Activated naive CD4-positive, alpha-beta T cell treated with anti-CD3 and anti-CD28 coated beads, Interleukin-2, amount 50 U/mL, for 24 hours (primary cell): ENCODE results near the gene NTRK1.

Experiments used
- H3K27ac Mint-ChIP-seq: one replicate; pipeline ENCODE4 v1.8.0; 2021; ENCODE audit warnings: mild to moderate bottlenecking, mixed read lengths
- H3K27me3 Mint-ChIP-seq: one replicate; pipeline ENCODE4 v1.8.0; 2021; ENCODE audit warnings: mixed read lengths
- H3K36me3 Mint-ChIP-seq: one replicate; pipeline ENCODE4 v1.8.0; 2021; ENCODE audit warnings: mixed read lengths
- H3K4me1 Mint-ChIP-seq: one replicate; pipeline ENCODE4 v1.8.0; 2021; ENCODE audit warnings: mixed read lengths
- H3K4me3 Mint-ChIP-seq: one replicate; pipeline ENCODE4 v1.8.0; 2021; ENCODE audit warnings: mild to moderate bottlenecking, mixed read lengths
- H3K9me3 Mint-ChIP-seq: one replicate; pipeline ENCODE4 v1.8.0; 2021; ENCODE audit warnings: mixed read lengths

NTRK1 gene

GRCh38 chr1:156859523-156860112, 1.0 kb upstream of the NTRK1 start:
- Mint-ChIP-seq H3K27me3 (peaks cover 35% of the 10 kb centered on the region), H3K36me3 (no peaks in the 10 kb centered on the region), H3K9me3 (no peaks in the 10 kb centered on the region), H3K27ac (no peak overlapping the region), H3K4me1 (peaks cover 18% of the 10 kb centered on the region), H3K4me3 (peak overlapping the region; percentile 78)

GRCh38 chr1:156860113-156860627, 495 bp upstream of the NTRK1 start:
- peaks cover 39% of the 10 kb centered on the region for H3K27me3 Mint-ChIP-seq

GRCh38 chr1:156862584-156862983, 1.9 kb downstream of the NTRK1 start:
- H3K27ac Mint-ChIP-seq: no peak overlapping the region
- no peak overlapping the region for H3K4me3 Mint-ChIP-seq
- no peaks in the 10 kb centered on the region for H3K36me3 Mint-ChIP-seq
- no peaks in the 10 kb centered on the region for H3K9me3 Mint-ChIP-seq
- H3K27me3 Mint-ChIP-seq: peaks cover 47% of the 10 kb centered on the region
- peaks cover 25% of the 10 kb centered on the region for H3K4me1 Mint-ChIP-seq

More at GRCh38 chr1:156860113-156860627, 495 bp upstream of the NTRK1 start:
- no peak overlapping the region for H3K27ac Mint-ChIP-seq
- no peaks in the 10 kb centered on the region for H3K9me3 Mint-ChIP-seq
- H3K36me3 Mint-ChIP-seq: no peaks in the 10 kb centered on the region
- H3K4me3 Mint-ChIP-seq: peak overlapping the region; percentile 78
- peaks cover 18% of the 10 kb centered on the region for H3K4me1 Mint-ChIP-seq

- H3K27ac Mint-ChIP-seq: peak overlapping the region; percentile 48
- H3K27me3 Mint-ChIP-seq: peaks cover 47% of the 10 kb centered on the region
- H3K4me3 Mint-ChIP-seq: no peak overlapping the region
- H3K9me3 Mint-ChIP-seq: no peaks in the 10 kb centered on the region
- no peaks in the 10 kb centered on the region for H3K36me3 Mint-ChIP-seq
- H3K4me1 Mint-ChIP-seq: peaks cover 25% of the 10 kb centered on the region
Observed at GRCh38 chr1:156862997-156863599, 2.4 kb downstream of the NTRK1 start.

DNA sequence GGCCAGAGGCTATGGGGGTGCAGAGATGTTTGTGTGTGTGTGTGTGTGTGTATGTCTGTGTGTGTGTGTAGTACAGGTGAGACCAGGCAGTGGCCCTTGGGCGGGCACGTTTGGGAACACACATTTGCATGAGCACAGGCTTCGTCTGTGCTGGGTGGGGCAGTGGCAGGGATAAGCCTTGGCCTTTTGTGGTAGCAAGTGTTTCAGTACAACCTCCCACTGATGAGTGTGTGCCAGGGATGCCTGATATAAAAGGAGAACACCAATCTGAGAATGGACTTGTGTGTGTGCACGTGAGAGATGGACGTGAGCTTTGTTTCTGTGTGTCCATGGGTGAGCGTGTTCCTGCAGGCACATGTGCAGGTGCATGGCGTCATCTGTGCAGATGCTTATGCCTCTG, 3.0 kb downstream of the NTRK1 start:
- H3K27ac Mint-ChIP-seq: no peak overlapping the region
- H3K4me1 Mint-ChIP-seq: peaks cover 22% of the 10 kb centered on the region
- H3K27me3 Mint-ChIP-seq: peaks cover 42% of the 10 kb centered on the region
- H3K36me3 Mint-ChIP-seq: no peaks in the 10 kb centered on the region
- no peaks in the 10 kb centered on the region for H3K9me3 Mint-ChIP-seq
- H3K4me3 Mint-ChIP-seq: no peak overlapping the region

GRCh38 chr1:156864796-156865195, 4.1 kb downstream of the NTRK1 start:
- H3K27me3 Mint-ChIP-seq: peaks cover 41% of the 10 kb centered on the region
- no peak overlapping the region for H3K27ac Mint-ChIP-seq
- no peaks in the 10 kb centered on the region for H3K9me3 Mint-ChIP-seq
- no peaks in the 10 kb centered on the region for H3K36me3 Mint-ChIP-seq
- H3K4me1 Mint-ChIP-seq: peaks cover 20% of the 10 kb centered on the region
- no peak overlapping the region for H3K4me3 Mint-ChIP-seq

- no peaks in the 10 kb centered on the region for H3K36me3 Mint-ChIP-seq
- H3K4me1 Mint-ChIP-seq: peaks cover 18% of the 10 kb centered on the region
- peaks cover 40% of the 10 kb centered on the region for H3K27me3 Mint-ChIP-seq
- peak overlapping the region; percentile 33 for H3K4me3 Mint-ChIP-seq
- no peak overlapping the region for H3K27ac Mint-ChIP-seq
- no peaks in the 10 kb centered on the region for H3K9me3 Mint-ChIP-seq
Observed at GRCh38 chr1:156865258-156865657, 4.6 kb downstream of the NTRK1 start.

- peaks cover 38% of the 10 kb centered on the region for H3K27me3 Mint-ChIP-seq
- no peak overlapping the region for H3K4me3 Mint-ChIP-seq
- H3K9me3 Mint-ChIP-seq: no peaks in the 10 kb centered on the region
- peaks cover 15% of the 10 kb centered on the region for H3K4me1 Mint-ChIP-seq
- peak overlapping the region; percentile 17 for H3K27ac Mint-ChIP-seq
- no peaks in the 10 kb centered on the region for H3K36me3 Mint-ChIP-seq
Observed at GRCh38 chr1:156865865-156866248, 5.2 kb downstream of the NTRK1 start.

DNA sequence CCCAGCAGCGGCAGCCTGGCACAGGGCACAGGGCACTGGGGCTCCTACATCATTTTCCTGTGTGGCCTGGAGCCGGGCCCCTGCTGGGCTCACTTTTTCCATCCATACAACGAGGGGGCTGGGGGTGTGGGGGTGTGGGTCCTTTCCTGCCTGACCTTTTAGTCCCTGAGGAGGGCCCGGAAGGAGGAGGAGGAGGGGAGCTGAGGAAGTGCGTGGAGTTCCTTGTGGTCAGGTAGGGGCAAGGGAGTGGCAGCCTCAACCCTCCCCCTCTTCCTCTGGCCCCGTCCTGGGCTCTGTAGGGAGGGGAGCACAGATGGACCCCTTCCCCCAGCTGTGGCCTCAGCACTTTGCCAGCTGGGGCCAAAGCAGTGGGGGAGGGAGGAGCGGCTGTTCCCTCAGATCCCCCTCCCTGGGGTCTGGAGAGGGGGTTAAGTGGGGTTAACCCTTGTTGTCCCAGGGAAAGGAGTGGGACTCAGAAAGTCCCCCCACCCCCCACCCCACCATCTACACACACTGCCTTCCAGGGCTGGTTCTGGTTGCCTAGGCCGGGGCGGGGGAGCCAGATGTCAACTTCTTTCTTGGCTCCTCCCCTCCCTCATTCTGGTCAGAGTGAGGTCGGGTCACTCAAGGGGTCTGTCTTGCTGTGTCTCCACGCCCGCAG, 5.7 kb downstream of the NTRK1 start:
- H3K36me3 Mint-ChIP-seq: no peaks in the 10 kb centered on the region
- no peak overlapping the region for H3K4me3 Mint-ChIP-seq
- no peaks in the 10 kb centered on the region for H3K9me3 Mint-ChIP-seq
- peaks cover 15% of the 10 kb centered on the region for H3K4me1 Mint-ChIP-seq
- no peak overlapping the region for H3K27ac Mint-ChIP-seq
- H3K27me3 Mint-ChIP-seq: peaks cover 37% of the 10 kb centered on the region

DNA sequence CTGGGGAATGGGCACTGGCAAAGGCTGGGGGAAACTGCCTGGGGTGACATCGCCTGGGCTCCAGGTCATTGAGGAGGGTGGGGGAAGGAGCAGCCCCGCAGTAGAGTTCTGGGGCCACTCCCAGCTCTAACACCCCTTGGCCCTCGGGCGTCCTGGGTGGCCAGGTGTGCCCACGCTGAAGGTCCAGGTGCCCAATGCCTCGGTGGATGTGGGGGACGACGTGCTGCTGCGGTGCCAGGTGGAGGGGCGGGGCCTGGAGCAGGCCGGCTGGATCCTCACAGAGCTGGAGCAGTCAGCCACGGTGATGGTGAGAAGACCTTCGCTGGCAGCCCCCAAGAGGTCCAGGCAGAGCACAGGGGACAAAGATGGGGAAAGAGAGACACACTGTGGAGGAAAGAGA, 7.7 kb downstream of the NTRK1 start:
- Mint-ChIP-seq H3K36me3 (no peaks in the 10 kb centered on the region), H3K4me1 (peaks cover 7% of the 10 kb centered on the region), H3K27me3 (peaks cover 22% of the 10 kb centered on the region), H3K9me3 (no peaks in the 10 kb centered on the region), H3K27ac (no peak overlapping the region), H3K4me3 (no peak overlapping the region)

DNA sequence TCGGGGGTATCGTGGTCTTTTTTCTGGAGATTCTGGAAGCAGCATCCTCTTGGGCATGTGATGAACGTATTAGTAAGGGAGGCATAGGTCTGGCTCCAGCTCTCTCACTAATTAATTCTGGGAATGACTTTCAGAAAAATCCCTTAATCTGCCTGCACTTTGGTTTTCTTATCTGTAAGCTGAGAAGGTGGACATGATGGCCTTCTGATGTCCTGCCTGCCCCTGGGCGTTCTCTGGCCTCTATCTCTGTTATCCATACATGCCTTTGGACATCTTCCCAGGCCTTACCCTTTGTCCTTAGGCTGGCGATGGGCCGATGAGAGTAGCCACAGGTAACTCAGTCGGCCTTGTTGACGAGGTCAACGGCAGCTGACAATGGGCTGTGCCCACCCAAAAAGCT, 8.8 kb downstream of the NTRK1 start:
- H3K9me3 Mint-ChIP-seq: no peaks in the 10 kb centered on the region
- no peak overlapping the region for H3K4me3 Mint-ChIP-seq
- no peak overlapping the region for H3K27ac Mint-ChIP-seq
- peaks cover 12% of the 10 kb centered on the region for H3K27me3 Mint-ChIP-seq
- H3K36me3 Mint-ChIP-seq: no peaks in the 10 kb centered on the region
- peaks cover 7% of the 10 kb centered on the region for H3K4me1 Mint-ChIP-seq

GRCh38 chr1:156873659-156874058, 13.0 kb downstream of the NTRK1 start:
- Mint-ChIP-seq H3K36me3 (no peaks in the 10 kb centered on the region), H3K4me1 (no peaks in the 10 kb centered on the region), H3K27me3 (peaks cover 3% of the 10 kb centered on the region), H3K9me3 (no peaks in the 10 kb centered on the region), H3K4me3 (no peak overlapping the region), H3K27ac (no peak overlapping the region)

GRCh38 chr1:156874142-156874541, 13.5 kb downstream of the NTRK1 start:
- H3K27me3 Mint-ChIP-seq: peaks cover 3% of the 10 kb centered on the region
- H3K36me3 Mint-ChIP-seq: no peaks in the 10 kb centered on the region
- no peaks in the 10 kb centered on the region for H3K4me1 Mint-ChIP-seq
- H3K27ac Mint-ChIP-seq: no peak overlapping the region
- no peaks in the 10 kb centered on the region for H3K9me3 Mint-ChIP-seq
- H3K4me3 Mint-ChIP-seq: no peak overlapping the region

GRCh38 chr1:156874572-156875340, 14.1 kb downstream of the NTRK1 start:
- Mint-ChIP-seq H3K4me3 (no peak overlapping the region), H3K36me3 (no peaks in the 10 kb centered on the region), H3K27ac (peak overlapping the region; percentile 56), H3K4me1 (no peaks in the 10 kb centered on the region), H3K27me3 (peaks cover 3% of the 10 kb centered on the region), H3K9me3 (no peaks in the 10 kb centered on the region)

- H3K27ac Mint-ChIP-seq: no peak overlapping the region
Observed at GRCh38 chr1:156875341-156875615, 14.6 kb downstream of the NTRK1 start.

DNA sequence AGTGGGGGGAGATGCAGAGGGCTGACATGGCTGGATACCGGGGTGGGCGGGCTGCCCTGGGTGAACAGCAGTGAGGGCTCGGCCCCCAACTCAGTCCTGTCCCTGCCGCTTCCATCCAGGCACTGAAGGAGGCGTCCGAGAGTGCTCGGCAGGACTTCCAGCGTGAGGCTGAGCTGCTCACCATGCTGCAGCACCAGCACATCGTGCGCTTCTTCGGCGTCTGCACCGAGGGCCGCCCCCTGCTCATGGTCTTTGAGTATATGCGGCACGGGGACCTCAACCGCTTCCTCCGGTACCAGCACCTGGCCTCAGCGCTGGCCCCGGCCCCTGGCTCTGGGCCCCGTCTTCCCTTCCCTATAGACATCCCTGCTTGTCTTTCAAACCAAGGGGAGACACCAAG, 15.6 kb downstream of the NTRK1 start:
- Mint-ChIP-seq H3K36me3 (no peaks in the 10 kb centered on the region), H3K4me3 (no peak overlapping the region), H3K27me3 (peaks cover 5% of the 10 kb centered on the region), H3K4me1 (no peaks in the 10 kb centered on the region), H3K9me3 (no peaks in the 10 kb centered on the region), H3K27ac (no peak overlapping the region)

More at GRCh38 chr1:156875341-156875615, 14.6 kb downstream of the NTRK1 start:
- peaks cover 3% of the 10 kb centered on the region for H3K27me3 Mint-ChIP-seq
- H3K4me1 Mint-ChIP-seq: no peaks in the 10 kb centered on the region
- H3K36me3 Mint-ChIP-seq: no peaks in the 10 kb centered on the region
- H3K9me3 Mint-ChIP-seq: no peaks in the 10 kb centered on the region
- no peak overlapping the region for H3K4me3 Mint-ChIP-seq
